Choroid plexus epithelial cell (primary cell): Measurements from ENCODE around the gene FOXD1.
"Not testable (repeated sequence)": the region's sequence is repeated elsewhere in the genome, so short reads cannot be mapped to it uniquely, and the experiment has no call there.

ENCODE experiments used
- DNase-seq: peaks from one replicate; pipeline ENCODE4 v3.0.0-alpha.2; 2010; ENCODE audit warnings: low read depth
- H3K4me3 ChIP-seq: 2 replicates; pipeline ENCODE4 v1.5.1; 2011; ENCODE audit warnings: low read depth, mild to moderate bottlenecking, control low read depth, low read length, moderate library complexity
- CTCF ChIP-seq: conservative IDR thresholded peaks from 2 replicates; pipeline ENCODE4 v1.5.1; 2011; ENCODE audit warnings: low read depth, mild to moderate bottlenecking, control low read depth, inconsistent platforms, low read length, moderate library complexity

FOXD1 gene

GRCh38 chr5:73464016-73464745 is 15.6 kb upstream of the FOXD1 start:
- DNase-seq: peak; percentile 38
- H3K4me3 ChIP-seq: no peak overlapping the region
- TF ChIP-seq CTCF: no peak

DNA sequence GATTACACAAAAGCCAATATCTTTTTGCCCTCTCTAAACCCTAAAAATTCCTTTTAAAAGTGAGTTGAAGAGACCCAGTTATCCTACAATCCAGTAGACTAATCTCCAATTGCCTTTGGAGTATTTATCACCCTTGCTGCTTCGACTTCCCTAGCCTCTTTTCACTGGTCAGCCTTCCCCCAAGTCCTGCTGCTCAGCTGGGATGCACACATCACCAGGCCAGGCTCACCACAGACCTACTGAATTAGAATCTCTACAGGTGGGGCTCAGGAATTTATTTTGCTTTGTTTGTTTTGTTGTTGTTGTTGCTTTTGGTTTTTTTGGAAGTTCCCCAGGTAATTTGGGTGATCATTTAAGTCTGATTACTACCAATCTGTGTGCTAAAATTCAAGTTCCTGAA is 11.6 kb upstream of the FOXD1 start:
- no peak for DNase-seq
- no peak overlapping the region for H3K4me3 ChIP-seq
- TF ChIP-seq CTCF: no peak

- no peak overlapping the region for H3K4me3 ChIP-seq
- DNase-seq: peak; percentile 30
- TF ChIP-seq CTCF: no peak
Observed at GRCh38 chr5:73459366-73459765, 10.8 kb upstream of the FOXD1 start.

DNA sequence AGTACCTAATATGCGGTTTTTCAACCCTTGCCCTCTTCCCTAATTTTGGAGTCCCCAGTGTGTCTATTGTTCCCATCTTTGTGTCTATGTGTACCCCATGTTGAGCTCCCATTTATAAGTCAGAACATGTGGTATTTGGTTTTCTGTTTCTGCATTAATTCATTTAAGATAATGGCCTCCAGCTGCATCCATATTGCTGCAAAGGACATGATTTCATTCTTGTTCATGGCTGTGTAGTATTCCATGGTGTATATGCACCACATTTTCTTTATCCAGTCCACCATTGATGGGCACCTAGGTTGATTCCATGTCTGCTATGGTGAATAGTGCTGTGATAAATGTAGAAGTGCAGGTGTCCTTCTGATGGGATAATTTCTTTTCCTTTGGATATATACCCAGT is 7.9 kb upstream of the FOXD1 start:
- H3K4me3 ChIP-seq, DNase-seq: not testable (repeated sequence)

DNA sequence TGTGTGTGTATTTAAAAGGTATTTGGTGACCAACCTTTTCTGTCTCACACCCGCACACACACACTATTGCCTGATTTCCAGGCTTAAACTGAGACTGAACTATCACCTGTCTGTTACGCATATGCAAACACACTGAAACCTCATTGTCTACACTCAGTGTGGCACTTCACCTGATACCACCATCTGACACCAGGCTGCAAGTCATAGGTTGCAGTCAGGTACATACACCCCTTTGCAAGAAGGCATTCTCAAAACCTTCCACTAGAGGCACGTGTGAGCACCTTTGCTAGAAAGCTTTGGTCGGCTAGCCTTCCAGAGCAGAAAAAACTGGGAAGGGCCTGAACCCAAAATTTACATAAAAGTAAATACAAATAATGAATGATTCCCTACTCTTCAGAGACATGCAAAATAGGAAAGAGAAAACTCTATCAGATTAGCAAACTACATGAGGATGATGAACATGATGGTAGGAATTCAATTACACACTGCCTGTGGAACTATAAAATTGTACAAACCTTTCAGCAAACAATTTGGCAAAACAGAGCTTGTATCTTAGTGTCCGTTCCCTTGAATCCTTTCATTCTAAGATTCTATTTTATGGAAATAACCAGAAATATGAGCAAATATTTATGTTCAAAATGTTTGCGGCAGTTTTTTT is 5.9 kb upstream of the FOXD1 start:
- H3K4me3 ChIP-seq: no peak overlapping the region
- peak; percentile 71 for DNase-seq
- TF ChIP-seq CTCF: peak; percentile 91

- no peak overlapping the region for H3K4me3 ChIP-seq
- no peak for DNase-seq
- TF ChIP-seq CTCF: no peak
Observed at GRCh38 chr5:73452215-73452614, 3.6 kb upstream of the FOXD1 start.

GRCh38 chr5:73451224-73452130 is 2.9 kb upstream of the FOXD1 start:
- peak overlapping the region; percentile 64 for H3K4me3 ChIP-seq
- DNase-seq: peak; percentile 69
- peak; percentile 54 for TF ChIP-seq CTCF
